Measurements from ENCODE around the gene CD70.
"Not testable (repeated sequence)": the region's sequence is repeated elsewhere in the genome, so short reads cannot be mapped to it uniquely, and the experiment has no call there.

The CD70 gene

GRCh38 chr19:6551607-6552450 lies 39.1 kb downstream of the CD70 start:
- H3K27ac ChIP-seq, result no peak overlapping the region
- in situ Hi-C loops (cut with HindIII; ENCODE audit: low pct_ligation_motif_present, low sequenced_read_pairs), result no loop called here
- H3K27me3 ChIP-seq (replicated peaks), result no peaks in the 10 kb centered on the region
- H3K36me3 ChIP-seq (replicated peaks), result no peaks in the 10 kb centered on the region
- no peak for TF ChIP-seq CTCF (IDR thresholded peaks at IDR 0.05; ENCODE audit: low read depth, low read length, missing control alignments)
- DNase-seq, result no peak
- H3K4me3 ChIP-seq (ENCODE audit: low read depth, low read length), result no peak overlapping the region

GRCh38 chr19:6551091-6551490 lies 39.9 kb downstream of the CD70 start:
- in situ Hi-C loops (cut with HindIII; ENCODE audit: low pct_ligation_motif_present, low sequenced_read_pairs), result no loop called here
- H3K27me3 ChIP-seq (replicated peaks), result no peaks in the 10 kb centered on the region
- no peaks in the 10 kb centered on the region for H3K36me3 ChIP-seq (replicated peaks)
- no peak overlapping the region for H3K4me3 ChIP-seq (ENCODE audit: low read depth, low read length)
- no peak for TF ChIP-seq CTCF (IDR thresholded peaks at IDR 0.05; ENCODE audit: low read depth, low read length, missing control alignments)
- DNase-seq, result no peak
- no peak overlapping the region for H3K27ac ChIP-seq

- H3K36me3 ChIP-seq (replicated peaks); H3K4me3 ChIP-seq (ENCODE audit: low read depth, low read length); H3K27ac ChIP-seq; H3K27me3 ChIP-seq (replicated peaks); DNase-seq; in situ Hi-C loops (cut with HindIII; ENCODE audit: low pct_ligation_motif_present, low sequenced_read_pairs): not testable (repeated sequence)
Measured at GRCh38 chr19:6550679-6551078, 40.3 kb downstream of the CD70 start.

GRCh38 chr19:6543866-6544347 lies 47.0 kb downstream of the CD70 start:
- DNase-seq, result no peak
- in situ Hi-C loops (cut with HindIII; ENCODE audit: low pct_ligation_motif_present, low sequenced_read_pairs), result no loop called here
- H3K27ac ChIP-seq, result no peak overlapping the region
- TF ChIP-seq CTCF (IDR thresholded peaks at IDR 0.05; ENCODE audit: low read depth, low read length, missing control alignments), result no peak
- no peak overlapping the region for H3K4me3 ChIP-seq (ENCODE audit: low read depth, low read length)
- no peaks in the 10 kb centered on the region for H3K27me3 ChIP-seq (replicated peaks)
- no peaks in the 10 kb centered on the region for H3K36me3 ChIP-seq (replicated peaks)

- no peak for DNase-seq
- in situ Hi-C loops (cut with HindIII; ENCODE audit: low pct_ligation_motif_present, low sequenced_read_pairs), result no loop called here
- Histone ChIP-seq H3K36me3 (replicated peaks) (no peaks in the 10 kb centered on the region), H3K27ac (no peak overlapping the region), H3K27me3 (replicated peaks) (no peaks in the 10 kb centered on the region), H3K4me3 (ENCODE audit: low read depth, low read length) (no peak overlapping the region)
- no peak for TF ChIP-seq CTCF (IDR thresholded peaks at IDR 0.05; ENCODE audit: low read depth, low read length, missing control alignments)
Measured at GRCh38 chr19:6540918-6541689, 49.8 kb downstream of the CD70 start.

GRCh38 chr19:6539514-6539913 lies 51.4 kb downstream of the CD70 start:
- H3K36me3 ChIP-seq (replicated peaks), result no peaks in the 10 kb centered on the region
- DNase-seq, result no peak
- in situ Hi-C loops (cut with HindIII; ENCODE audit: low pct_ligation_motif_present, low sequenced_read_pairs), result no loop called here
- H3K27ac ChIP-seq, result no peak overlapping the region
- no peak for TF ChIP-seq CTCF (IDR thresholded peaks at IDR 0.05; ENCODE audit: low read depth, low read length, missing control alignments)
- H3K4me3 ChIP-seq (ENCODE audit: low read depth, low read length), result no peak overlapping the region
- no peaks in the 10 kb centered on the region for H3K27me3 ChIP-seq (replicated peaks)
